A549 (cell line): ENCODE results near the gene CHRNB2.

ENCODE experiments used
- CTCF ChIP-seq: fragments of >200 bp; sonication (Bioruptor Twin); formaldehyde crosslinking; IDR thresholded peaks from 3 replicates; pipeline ENCODE4 v1.5.1; 2016
- EP300 ChIP-seq, 2 experiments: fragments of >200 bp; sonication (Bioruptor Twin); formaldehyde crosslinking; IDR thresholded peaks; 2 replicates in 1 of 2; 3 replicates in 1 of 2; pipeline ENCODE4 v1.6.1; 2016 to 2017
- ESRRA ChIP-seq: fragments of 150-350 bp; IDR thresholded peaks from 2 replicates; pipeline ENCODE4 v1.6.1; 2014; ENCODE audit warnings: mild to moderate bottlenecking, low read length, borderline replicate concordance
- HDAC2 ChIP-seq: fragments of 200-600 bp; sonication (generic); IDR thresholded peaks from 2 replicates; pipeline ENCODE4 v1.6.1; 2016
- MAX ChIP-seq: IDR thresholded peaks from 2 replicates; pipeline ENCODE4 v1.6.1; 2012
- MAZ ChIP-seq: fragments of 150-350 bp; IDR thresholded peaks from 2 replicates; pipeline ENCODE4 v1.6.1; 2014; ENCODE audit warnings: antibody characterized with exemption, low read depth, low read length, borderline replicate concordance
- NPAS2 ChIP-seq: fragments of 250-450 bp; sonication (Bioruptor Pico); IDR thresholded peaks from 2 replicates; pipeline ENCODE4 v1.8.0; 2022; ENCODE audit warnings: mild to moderate bottlenecking, moderate library complexity, borderline replicate concordance
- POLR2A ChIP-seq: IDR thresholded peaks from 2 replicates; pipeline ENCODE4 v1.6.1; 2012; ENCODE audit warnings: mild to moderate bottlenecking, low read length
- POLR2AphosphoS2 ChIP-seq: conservative IDR thresholded peaks from 2 replicates; pipeline ENCODE4 v1.6.1; 2012; ENCODE audit warnings: low read length, improper control_type of control experiment, inconsistent platforms
- ZC3H11A ChIP-seq: fragments of 450-650 bp; IDR thresholded peaks from 2 replicates; pipeline ENCODE4 v1.6.1; 2014; ENCODE audit warnings: antibody characterized with exemption, mild to moderate bottlenecking

- TF ChIP-seq CTCF: no peak
- no peak for TF ChIP-seq MAX
- no peak for TF ChIP-seq ESRRA
- no peak for TF ChIP-seq POLR2AphosphoS2
- no peak for TF ChIP-seq HDAC2
- no peak for TF ChIP-seq POLR2A
- no peak for TF ChIP-seq ZC3H11A
- no peak for TF ChIP-seq MAZ
- no peak for TF ChIP-seq NPAS2 (CRISPR knock-in tag)
- TF ChIP-seq EP300 (IDR thresholded peaks at IDR 0.05): no peak
Measured at GRCh38 chr1:154614247-154614646, 46.7 kb downstream of the CHRNB2 start.
